ENCODE results near the gene TENT4A.
A peak's percentile ranks its signal among the peaks of the same experiment; 100 is the strongest.

TENT4A gene

DNA sequence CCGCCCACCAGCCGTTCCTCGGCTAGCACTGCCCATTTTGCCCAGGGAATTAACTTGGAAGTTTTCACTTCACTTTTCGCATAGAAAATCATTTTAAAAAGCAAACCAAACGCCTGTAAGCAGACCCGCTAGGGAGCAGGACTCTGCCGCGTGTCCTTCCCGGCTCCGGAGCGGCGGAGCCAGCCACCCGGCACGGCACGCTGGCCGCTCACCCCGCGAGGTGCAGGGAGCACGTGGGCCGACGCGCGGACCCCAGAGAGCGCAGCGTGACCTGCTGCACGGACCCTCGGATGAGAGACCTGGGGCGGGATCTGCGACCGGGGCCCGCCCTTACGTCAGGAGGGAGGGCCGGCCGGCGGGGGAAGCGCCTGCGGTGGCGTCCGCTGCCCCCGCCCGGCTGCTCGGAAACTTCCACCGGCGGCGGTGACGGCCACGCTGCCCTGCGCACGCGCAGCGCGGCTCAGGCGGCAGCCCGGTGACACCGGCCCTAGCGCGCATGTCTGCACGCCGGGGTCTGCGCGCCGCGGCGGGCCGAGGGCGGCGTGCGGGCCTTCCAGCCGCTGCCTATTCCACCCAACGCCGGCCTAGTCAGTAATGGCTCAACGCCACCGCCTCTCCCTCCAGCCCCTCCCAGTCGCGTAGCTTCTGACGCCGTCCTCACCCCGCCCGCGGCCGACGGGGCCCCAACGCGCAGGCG is 507 bp upstream of the TENT4A start:
- peaks cover 15% of the 10 kb centered on the region for H3K79me1 ChIP-seq (ENCODE audit: low read length)
- peak overlapping the region; percentile 67 for H3K18ac ChIP-seq (ENCODE audit: low read length)
- peak overlapping the region; percentile 64 for H4K8ac ChIP-seq (ENCODE audit: low read depth, low read length)
- DNase-seq = peak; percentile 98 to 99
- H3K23ac ChIP-seq (ENCODE audit: low read length) = no peak overlapping the region
- no peaks in the 10 kb centered on the region for H3K27me3 ChIP-seq (ENCODE audit: insufficient read depth, low read length)
- no peak overlapping the region for H2AK5ac ChIP-seq (ENCODE audit: low read length)
- H4K91ac ChIP-seq (ENCODE audit: low read depth, low read length) = peak overlapping the region; percentile 84
- H3K4me2 ChIP-seq (ENCODE audit: low read length) = peak overlapping the region; percentile 86
- no peaks in the 10 kb centered on the region for H3K9me3 ChIP-seq (ENCODE audit: insufficient read depth, low read depth, low read length)
- H2AFZ ChIP-seq (ENCODE audit: insufficient read depth, low read length, poor library complexity) = peak overlapping the region; percentile 19
- no CpG with 5 or more reads among the region's 85 CpGs for WGBS (ENCODE audit: extremely low coverage, insufficient coverage, insufficient read length)
- H3K4ac ChIP-seq (ENCODE audit: low read depth, low read length) = peak overlapping the region; percentile 39
- H3K27ac ChIP-seq (ENCODE audit: low read depth, low read length) = peak overlapping the region; percentile 98
- H2BK5ac ChIP-seq (ENCODE audit: low read depth, low read length, poor library complexity) = peak overlapping the region; percentile 58
- H3K4me1 ChIP-seq (ENCODE audit: control insufficient read depth in 1 of 2, insufficient read depth in 2 of 2, low read length in 2 of 2) = peaks cover 13 to 19% of the 10 kb centered on the region in 2 experiments
- peak overlapping the region; percentile 74 for H2BK120ac ChIP-seq (ENCODE audit: insufficient read depth, low read length, poor library complexity)
- peak overlapping the region; percentile 81 for H3K14ac ChIP-seq (ENCODE audit: low read length)
- peak overlapping the region; percentile 87 for H3K9ac ChIP-seq (ENCODE audit: low read length)
- peaks cover 28% of the 10 kb centered on the region for H3K79me2 ChIP-seq (ENCODE audit: control insufficient read depth, insufficient read depth, low read length, poor library complexity)
- H3K4me3 ChIP-seq (ENCODE audit: low read depth, low read length) = peak overlapping the region; percentile 87
- peak overlapping the region; percentile 40 for H4K12ac ChIP-seq (ENCODE audit: low read depth, low read length)
- H3K36me3 ChIP-seq (ENCODE audit: control insufficient read depth in 1 of 2, insufficient read depth in 2 of 2, low read length in 2 of 2) = peaks cover 6 to 10% of the 10 kb centered on the region in 2 experiments
- H2BK12ac ChIP-seq (ENCODE audit: low read length) = peak overlapping the region; percentile 25

DNA sequence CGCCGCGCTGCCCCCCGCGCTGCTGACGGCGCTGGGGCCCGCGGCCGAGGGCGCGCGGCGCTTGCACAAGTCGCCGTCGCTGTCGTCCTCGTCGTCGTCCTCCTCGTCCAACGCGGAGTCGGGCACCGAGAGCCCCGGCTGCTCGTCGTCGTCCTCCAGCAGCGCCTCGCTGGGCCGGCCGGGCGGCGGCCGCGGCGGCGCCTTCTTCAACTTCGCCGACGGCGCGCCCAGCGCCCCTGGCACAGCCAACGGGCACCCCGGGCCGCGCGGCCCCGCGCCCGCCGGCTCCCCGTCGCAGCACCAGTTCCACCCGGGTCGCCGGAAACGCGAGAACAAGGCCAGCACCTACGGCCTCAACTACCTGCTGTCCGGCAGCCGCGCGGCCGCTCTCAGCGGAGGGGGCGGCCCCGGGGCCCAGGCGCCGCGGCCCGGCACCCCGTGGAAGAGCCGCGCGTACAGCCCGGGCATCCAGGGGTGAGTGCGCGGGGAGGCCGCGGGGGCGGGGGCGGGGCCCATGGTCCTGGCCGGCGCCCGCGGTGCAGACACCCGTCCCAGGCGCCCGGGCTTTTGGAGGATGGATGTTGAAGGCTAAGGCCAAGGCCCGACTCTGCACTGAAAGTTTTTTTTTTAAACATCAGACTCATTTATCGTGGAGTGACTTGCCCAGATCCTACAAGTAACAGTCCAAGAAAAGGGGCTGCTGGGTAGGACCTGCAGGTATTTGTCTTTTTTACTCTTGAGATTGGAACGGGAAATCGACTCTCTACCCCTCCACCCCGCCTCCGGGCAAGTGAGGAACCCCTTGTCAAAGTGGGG is 1.2 kb downstream of the TENT4A start:
- Histone ChIP-seq H3K4me1 (ENCODE audit: control insufficient read depth in 1 of 2, insufficient read depth in 2 of 2, low read length in 2 of 2) (peaks cover 13 to 16% of the 10 kb centered on the region in 2 experiments), H3K4me2 (ENCODE audit: low read length) (peak overlapping the region; percentile 79), H3K23ac (ENCODE audit: low read length) (no peak overlapping the region), H3K9ac (ENCODE audit: low read length) (peak overlapping the region; percentile 88), H3K27me3 (ENCODE audit: insufficient read depth, low read length) (no peaks in the 10 kb centered on the region), H2BK5ac (ENCODE audit: low read depth, low read length, poor library complexity) (no peak overlapping the region), H3K79me2 (ENCODE audit: control insufficient read depth, insufficient read depth, low read length, poor library complexity) (peaks cover 30% of the 10 kb centered on the region), H4K91ac (ENCODE audit: low read depth, low read length) (no peak overlapping the region), H3K36me3 (ENCODE audit: control insufficient read depth in 1 of 2, insufficient read depth in 2 of 2, low read length in 2 of 2) (peaks cover 9 to 19% of the 10 kb centered on the region in 2 experiments), H4K12ac (ENCODE audit: low read depth, low read length) (peak overlapping the region; percentile 59), H3K27ac (ENCODE audit: low read depth, low read length) (peak overlapping the region; percentile 45), H3K4ac (ENCODE audit: low read depth, low read length) (peak overlapping the region; percentile 59), H3K4me3 (ENCODE audit: low read depth, low read length) (peak overlapping the region; percentile 91), H2AFZ (ENCODE audit: insufficient read depth, low read length, poor library complexity) (peak overlapping the region; percentile 51), H3K79me1 (ENCODE audit: low read length) (peaks cover 15% of the 10 kb centered on the region), H3K14ac (ENCODE audit: low read length) (peak overlapping the region; percentile 85), H3K9me3 (ENCODE audit: insufficient read depth, low read depth, low read length) (no peaks in the 10 kb centered on the region), H2AK5ac (ENCODE audit: low read length) (no peak overlapping the region), H4K8ac (ENCODE audit: low read depth, low read length) (peak overlapping the region; percentile 31), H2BK12ac (ENCODE audit: low read length) (no peak overlapping the region), H2BK120ac (ENCODE audit: insufficient read depth, low read length, poor library complexity) (no peak overlapping the region), H3K18ac (ENCODE audit: low read length) (peak overlapping the region; percentile 66)
- WGBS (ENCODE audit: extremely low coverage, insufficient coverage, insufficient read length) = no CpG with 5 or more reads among the region's 99 CpGs
- DNase-seq = peak in 1 of 2 donors; percentile 25

DNA sequence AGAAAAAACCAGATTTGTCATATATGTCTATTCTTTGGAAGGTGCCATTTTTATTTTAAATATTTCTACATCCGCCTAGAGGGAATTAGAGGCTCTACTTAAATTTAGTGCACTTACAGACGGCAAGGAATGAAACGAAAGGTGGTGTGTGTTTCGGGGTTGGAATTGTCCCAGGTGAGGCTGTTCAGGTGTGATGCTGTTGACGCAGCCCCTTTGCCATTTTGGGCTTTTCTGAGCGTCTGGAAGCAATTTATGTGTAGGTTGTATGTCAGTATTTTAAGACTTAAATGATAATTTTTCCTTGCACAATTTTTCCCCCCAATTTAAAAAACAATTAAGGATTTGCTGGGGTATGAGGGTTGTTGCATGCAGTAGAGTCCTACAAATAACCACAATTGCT is 2.0 kb downstream of the TENT4A start:
- no CpG with 5 or more reads among the region's 6 CpGs for WGBS (ENCODE audit: extremely low coverage, insufficient coverage, insufficient read length)
- no peak overlapping the region for H2BK5ac ChIP-seq (ENCODE audit: low read depth, low read length, poor library complexity)
- H2AK5ac ChIP-seq (ENCODE audit: low read length) = no peak overlapping the region
- H3K4me2 ChIP-seq (ENCODE audit: low read length) = peak overlapping the region; percentile 75
- H4K12ac ChIP-seq (ENCODE audit: low read depth, low read length) = no peak overlapping the region
- H3K4me1 ChIP-seq (ENCODE audit: control insufficient read depth in 1 of 2, insufficient read depth in 2 of 2, low read length in 2 of 2) = peaks cover 13 to 16% of the 10 kb centered on the region in 2 experiments
- no peak overlapping the region for H2AFZ ChIP-seq (ENCODE audit: insufficient read depth, low read length, poor library complexity)
- H3K79me1 ChIP-seq (ENCODE audit: low read length) = peaks cover 15% of the 10 kb centered on the region
- H3K23ac ChIP-seq (ENCODE audit: low read length) = no peak overlapping the region
- peaks cover 35% of the 10 kb centered on the region for H3K79me2 ChIP-seq (ENCODE audit: control insufficient read depth, insufficient read depth, low read length, poor library complexity)
- no peak overlapping the region for H4K8ac ChIP-seq (ENCODE audit: low read depth, low read length)
- H3K14ac ChIP-seq (ENCODE audit: low read length) = no peak overlapping the region
- no peaks in the 10 kb centered on the region for H3K9me3 ChIP-seq (ENCODE audit: insufficient read depth, low read depth, low read length)
- no peaks in the 10 kb centered on the region for H3K27me3 ChIP-seq (ENCODE audit: insufficient read depth, low read length)
- no peak overlapping the region for H3K4me3 ChIP-seq (ENCODE audit: low read depth, low read length)
- no peak overlapping the region for H2BK120ac ChIP-seq (ENCODE audit: insufficient read depth, low read length, poor library complexity)
- peak overlapping the region; percentile 57 for H3K4ac ChIP-seq (ENCODE audit: low read depth, low read length)
- peaks cover 13 to 21% of the 10 kb centered on the region in 2 experiments for H3K36me3 ChIP-seq (ENCODE audit: control insufficient read depth in 1 of 2, insufficient read depth in 2 of 2, low read length in 2 of 2)
- no peak for DNase-seq
- no peak overlapping the region for H4K91ac ChIP-seq (ENCODE audit: low read depth, low read length)
- H3K9ac ChIP-seq (ENCODE audit: low read length) = no peak overlapping the region
- H2BK12ac ChIP-seq (ENCODE audit: low read length) = no peak overlapping the region
- H3K27ac ChIP-seq (ENCODE audit: low read depth, low read length) = no peak overlapping the region
- H3K18ac ChIP-seq (ENCODE audit: low read length) = no peak overlapping the region

DNA sequence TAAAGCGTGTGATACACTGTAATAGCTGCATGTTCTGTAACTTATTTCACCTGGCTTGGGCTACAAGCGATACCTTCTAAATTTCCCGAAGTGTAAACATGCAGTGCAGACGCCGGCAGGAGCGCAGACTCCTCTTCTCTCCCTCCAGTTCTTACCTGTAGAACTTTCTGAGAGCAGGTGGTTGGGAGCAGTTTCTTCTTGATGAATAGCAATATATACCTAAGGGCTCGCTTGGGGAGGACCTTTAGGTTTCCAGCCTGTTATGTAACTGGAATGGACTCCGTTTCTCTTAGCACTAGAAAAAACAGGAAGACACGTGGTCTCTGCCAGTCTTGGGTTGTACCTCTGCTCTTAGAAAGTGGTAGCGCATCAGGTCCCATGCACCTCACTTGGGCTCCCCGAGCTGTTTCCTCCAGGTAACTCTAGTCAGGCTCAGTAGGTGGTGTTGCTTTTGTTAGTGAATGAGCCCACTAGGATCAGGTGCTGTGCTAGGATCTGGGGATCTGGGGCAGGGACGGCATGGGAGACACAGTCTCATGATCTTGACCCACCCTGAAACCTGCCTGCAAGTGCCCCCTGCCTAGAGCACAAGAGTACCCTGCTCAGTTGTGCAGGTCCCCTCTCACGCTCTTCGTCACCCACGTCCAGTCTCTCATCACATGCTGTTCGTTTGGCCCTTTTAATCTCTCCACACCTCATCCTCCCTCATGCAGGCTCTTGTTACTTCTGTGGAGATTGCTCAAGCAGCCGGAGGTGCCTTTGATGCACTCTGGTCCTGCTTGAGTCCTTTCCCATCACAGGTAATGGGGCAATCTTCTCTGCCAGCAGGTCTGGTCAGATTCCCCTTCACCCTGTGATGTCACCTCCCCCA is 2.8 kb downstream of the TENT4A start:
- no CpG with 5 or more reads among the region's 17 CpGs for WGBS (ENCODE audit: extremely low coverage, insufficient coverage, insufficient read length)
- Histone ChIP-seq H3K23ac (ENCODE audit: low read length) (no peak overlapping the region), H3K27ac (ENCODE audit: low read depth, low read length) (no peak overlapping the region), H3K79me2 (ENCODE audit: control insufficient read depth, insufficient read depth, low read length, poor library complexity) (peaks cover 38% of the 10 kb centered on the region), H3K79me1 (ENCODE audit: low read length) (peaks cover 15% of the 10 kb centered on the region), H4K91ac (ENCODE audit: low read depth, low read length) (no peak overlapping the region), H3K14ac (ENCODE audit: low read length) (no peak overlapping the region), H2AK5ac (ENCODE audit: low read length) (no peak overlapping the region), H2BK120ac (ENCODE audit: insufficient read depth, low read length, poor library complexity) (no peak overlapping the region), H3K4me1 (ENCODE audit: control insufficient read depth in 1 of 2, insufficient read depth in 2 of 2, low read length in 2 of 2) (peaks cover 13 to 16% of the 10 kb centered on the region in 2 experiments), H3K4ac (ENCODE audit: low read depth, low read length) (peak overlapping the region; percentile 57), H3K36me3 (ENCODE audit: control insufficient read depth in 1 of 2, insufficient read depth in 2 of 2, low read length in 2 of 2) (peaks cover 16 to 24% of the 10 kb centered on the region in 2 experiments), H4K12ac (ENCODE audit: low read depth, low read length) (no peak overlapping the region), H3K4me2 (ENCODE audit: low read length) (peak overlapping the region; percentile 75), H3K9me3 (ENCODE audit: insufficient read depth, low read depth, low read length) (no peaks in the 10 kb centered on the region), H2AFZ (ENCODE audit: insufficient read depth, low read length, poor library complexity) (peak overlapping the region; percentile 37), H4K8ac (ENCODE audit: low read depth, low read length) (no peak overlapping the region), H2BK5ac (ENCODE audit: low read depth, low read length, poor library complexity) (no peak overlapping the region), H2BK12ac (ENCODE audit: low read length) (no peak overlapping the region), H3K4me3 (ENCODE audit: low read depth, low read length) (no peak overlapping the region), H3K27me3 (ENCODE audit: insufficient read depth, low read length) (no peaks in the 10 kb centered on the region), H3K9ac (ENCODE audit: low read length) (no peak overlapping the region), H3K18ac (ENCODE audit: low read length) (no peak overlapping the region)
- peak; percentile 89 to 90 for DNase-seq
